Fibroblast of pulmonary artery (primary cell): Measurements from ENCODE around the gene C11orf98.
A peak's percentile ranks its signal among the peaks of the same experiment; 100 is the strongest.
"Not testable (repeated sequence)": the region's sequence is repeated elsewhere in the genome, so short reads cannot be mapped to it uniquely, and the experiment has no call there.

Experiments
- DNase-seq: peaks from one replicate; pipeline ENCODE4 v3.0.0-alpha.2; 2010; ENCODE audit warnings: low read depth
- H3K4me3 ChIP-seq: replicated peaks from 2 replicates; pipeline ENCODE4 v1.5.1; 2011; ENCODE audit warnings: low read depth, mild to moderate bottlenecking, control low read depth, low read length, moderate library complexity
- CTCF ChIP-seq: IDR thresholded peaks from 2 replicates; pipeline ENCODE4 v1.5.1; 2011; ENCODE audit warnings: mild to moderate bottlenecking, control low read depth, low read length, inconsistent platforms; ENCODE audit errors: missing control alignments

C11orf98 gene

GRCh38 chr11:62632492-62632891 is 32.5 kb downstream of the C11orf98 start:
- H3K4me3 ChIP-seq, result no peak overlapping the region
- DNase-seq, result no peak

GRCh38 chr11:62627713-62628112 is 37.3 kb downstream of the C11orf98 start:
- no peak for DNase-seq
- no peak overlapping the region for H3K4me3 ChIP-seq
- TF ChIP-seq CTCF, result peak; percentile 9

More at GRCh38 chr11:62632492-62632891, 32.5 kb downstream of the C11orf98 start:
- TF ChIP-seq CTCF, result no peak

GRCh38 chr11:62622476-62623089 is 42.4 kb downstream of the C11orf98 start:
- peak overlapping the region; percentile 75 for H3K4me3 ChIP-seq
- DNase-seq, result no peak
- no peak for TF ChIP-seq CTCF

- peak; percentile 98 for DNase-seq
- peak within 1 kb of the TSS; percentile 75 for H3K4me3 ChIP-seq
- TF ChIP-seq CTCF, result no peak
Observed at GRCh38 chr11:62621567-62622470, 43.2 kb downstream of the C11orf98 start, which contains the start of gene B3GAT3. Gene B3GAT3 (minus strand): TSS chr11:62621986. CDS start chr11:62621947, 39 bp downstream.

GRCh38 chr11:62621027-62621566 is 43.9 kb downstream of the C11orf98 start:
- DNase-seq, result no peak
- no peak for TF ChIP-seq CTCF
- peak overlapping the region; percentile 75 for H3K4me3 ChIP-seq

GRCh38 chr11:62616957-62617356 is 48.1 kb downstream of the C11orf98 start:
- not testable (repeated sequence) for DNase-seq, H3K4me3 ChIP-seq

- H3K4me3 ChIP-seq, result no peak overlapping the region
- no peak for DNase-seq
- no peak for TF ChIP-seq CTCF
Observed at GRCh38 chr11:62615521-62615920, 49.5 kb downstream of the C11orf98 start.
